Nephron (organoid): Measurements from ENCODE around the gene PPP1CA.
A peak's percentile ranks its signal among the peaks of the same experiment; 100 is the strongest.

Experiments
- H3K27ac Mint-ChIP-seq, 3 experiments: 2 replicates each; pipeline ENCODE4 v1.8.0; 2020; ENCODE audit warnings: mixed read lengths in 3 of 3, mild to moderate bottlenecking in 2 of 3, moderate library complexity in 1 of 3
- H3K27me3 Mint-ChIP-seq: 2 replicates; pipeline ENCODE4 v1.8.0; 2021; ENCODE audit warnings: low read depth, mild to moderate bottlenecking, moderate library complexity, mixed read lengths
- H3K36me3 Mint-ChIP-seq: 2 replicates; pipeline ENCODE4 v1.8.0; 2020; ENCODE audit warnings: low read depth, mixed read lengths
- H3K4me1 Mint-ChIP-seq: 2 replicates; pipeline ENCODE4 v1.8.0; 2020; ENCODE audit warnings: mixed read lengths
- H3K4me3 Mint-ChIP-seq, 3 experiments: 2 replicates each; pipeline ENCODE4 v1.8.0; 2020; ENCODE audit warnings: mild to moderate bottlenecking in 3 of 3, mixed read lengths in 3 of 3, moderate library complexity in 2 of 3
- H3K9me3 Mint-ChIP-seq: 2 replicates; pipeline ENCODE4 v1.8.0; 2020; ENCODE audit warnings: mixed read lengths
- TF ChIP-seq, protein P1 (sequence below), 3 experiments: fragments of 200-600 bp; sonication (generic); IDR thresholded peaks; one replicate each; pipeline ENCODE4 v1.5.0; 2021; ENCODE audit warnings: antibody characterized with exemption in 3 of 3; ENCODE audit not compliant: unreplicated experiment in 3 of 3

The PPP1CA gene

GRCh38 chr11:67418476-67419281 lies 17.0 kb upstream of the PPP1CA start:
- Mint-ChIP-seq H3K9me3 (no peaks in the 10 kb centered on the region), H3K27ac (peak overlapping the region in 1 of 3 experiments; percentile 66), H3K36me3 (no peaks in the 10 kb centered on the region), H3K4me3 (peak overlapping the region in 2 of 3 experiments; percentile 48 to 74), H3K27me3 (peaks cover 33% of the 10 kb centered on the region), H3K4me1 (peaks cover 19% of the 10 kb centered on the region)
- TF ChIP-seq, protein P1, sequence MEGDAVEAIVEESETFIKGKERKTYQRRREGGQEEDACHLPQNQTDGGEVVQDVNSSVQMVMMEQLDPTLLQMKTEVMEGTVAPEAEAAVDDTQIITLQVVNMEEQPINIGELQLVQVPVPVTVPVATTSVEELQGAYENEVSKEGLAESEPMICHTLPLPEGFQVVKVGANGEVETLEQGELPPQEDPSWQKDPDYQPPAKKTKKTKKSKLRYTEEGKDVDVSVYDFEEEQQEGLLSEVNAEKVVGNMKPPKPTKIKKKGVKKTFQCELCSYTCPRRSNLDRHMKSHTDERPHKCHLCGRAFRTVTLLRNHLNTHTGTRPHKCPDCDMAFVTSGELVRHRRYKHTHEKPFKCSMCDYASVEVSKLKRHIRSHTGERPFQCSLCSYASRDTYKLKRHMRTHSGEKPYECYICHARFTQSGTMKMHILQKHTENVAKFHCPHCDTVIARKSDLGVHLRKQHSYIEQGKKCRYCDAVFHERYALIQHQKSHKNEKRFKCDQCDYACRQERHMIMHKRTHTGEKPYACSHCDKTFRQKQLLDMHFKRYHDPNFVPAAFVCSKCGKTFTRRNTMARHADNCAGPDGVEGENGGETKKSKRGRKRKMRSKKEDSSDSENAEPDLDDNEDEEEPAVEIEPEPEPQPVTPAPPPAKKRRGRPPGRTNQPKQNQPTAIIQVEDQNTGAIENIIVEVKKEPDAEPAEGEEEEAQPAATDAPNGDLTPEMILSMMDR (IDR thresholded peaks at IDR 0.05; ENCODE audit: unreplicated experiment in 3 of 3), result no peak

DNA sequence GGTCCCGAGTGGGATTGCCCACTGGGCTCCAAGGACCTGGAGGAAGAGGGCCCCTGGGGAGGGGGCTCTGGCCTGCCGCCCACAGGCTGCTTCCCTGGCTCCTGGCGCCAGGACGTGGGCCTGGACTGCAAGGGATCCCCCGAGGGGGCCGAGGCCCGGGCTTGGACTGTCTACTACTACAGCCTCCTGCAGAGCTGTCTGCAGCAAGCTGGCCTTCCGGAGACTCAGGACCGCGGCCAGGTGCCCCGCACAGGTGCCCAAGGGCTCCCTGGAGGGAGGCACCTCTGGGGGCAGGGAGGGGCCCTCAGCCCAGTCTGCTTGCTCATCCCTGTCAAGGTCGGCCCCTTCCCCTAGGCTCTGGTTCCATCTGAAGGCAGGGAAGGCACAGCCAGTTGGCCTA lies 15.8 kb upstream of the PPP1CA start:
- H3K36me3 Mint-ChIP-seq, result no peaks in the 10 kb centered on the region
- H3K9me3 Mint-ChIP-seq, result no peaks in the 10 kb centered on the region
- H3K4me1 Mint-ChIP-seq, result peaks cover 31% of the 10 kb centered on the region
- H3K4me3 Mint-ChIP-seq, result peak overlapping the region in 2 of 3 experiments; percentile 26 to 74
- H3K27ac Mint-ChIP-seq, result no peak overlapping the region
- TF ChIP-seq, protein P1 (IDR thresholded peaks at IDR 0.05; ENCODE audit: unreplicated experiment in 3 of 3), result no peak
- H3K27me3 Mint-ChIP-seq, result peaks cover 37% of the 10 kb centered on the region

DNA sequence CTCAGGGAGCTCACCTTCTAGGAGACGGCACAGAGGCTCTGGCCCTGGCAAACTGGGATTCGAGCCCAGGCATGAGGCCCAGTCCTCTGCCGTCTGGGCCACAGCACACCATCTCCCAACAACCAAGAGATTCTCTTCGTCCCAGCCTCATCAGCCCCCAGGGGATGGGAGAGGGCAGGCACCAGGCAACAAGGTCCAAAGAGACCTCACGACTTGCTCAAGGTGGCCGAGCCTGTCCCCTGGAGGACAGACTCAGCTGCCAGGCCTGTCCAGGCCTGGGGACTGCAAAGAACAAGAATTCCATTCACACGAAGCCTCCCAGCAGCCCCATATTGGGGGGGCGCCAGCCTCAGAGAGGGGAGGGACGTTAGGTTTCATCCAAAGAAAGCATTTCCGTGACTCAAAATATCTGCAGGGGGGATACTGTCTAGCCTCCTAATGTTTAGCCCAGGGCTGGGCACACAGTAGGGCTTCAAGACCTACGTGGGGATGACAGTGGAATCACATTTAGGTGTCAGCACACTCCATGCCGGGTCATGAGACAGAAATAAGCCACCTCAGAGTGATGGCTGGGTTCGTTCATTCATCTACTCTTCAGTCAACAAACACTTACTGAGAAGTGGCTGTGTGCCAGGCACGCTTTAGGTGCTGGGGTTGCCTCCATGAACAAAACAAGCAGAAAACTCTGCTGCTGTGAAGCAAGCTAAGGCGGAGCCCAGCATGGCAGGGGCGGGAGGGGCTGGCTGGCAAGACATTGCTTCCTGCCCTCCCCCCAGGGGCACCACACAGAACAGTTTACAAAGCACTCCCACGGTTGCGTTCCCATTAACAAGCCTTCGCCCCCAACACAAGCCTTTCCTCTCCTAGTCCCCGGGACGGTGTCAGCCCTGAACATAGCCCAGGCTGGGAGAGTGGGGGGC lies 15.0 kb upstream of the PPP1CA start:
- peaks cover 42% of the 10 kb centered on the region for H3K27me3 Mint-ChIP-seq
- peak overlapping the region; percentile 65 to 81 (median 78) for H3K4me3 Mint-ChIP-seq
- peak overlapping the region; percentile 63 to 89 (median 67) for H3K27ac Mint-ChIP-seq
- H3K9me3 Mint-ChIP-seq, result no peaks in the 10 kb centered on the region
- H3K36me3 Mint-ChIP-seq, result no peaks in the 10 kb centered on the region
- TF ChIP-seq, protein P1 (IDR thresholded peaks at IDR 0.05; ENCODE audit: unreplicated experiment in 3 of 3), result no peak
- peaks cover 32% of the 10 kb centered on the region for H3K4me1 Mint-ChIP-seq

DNA sequence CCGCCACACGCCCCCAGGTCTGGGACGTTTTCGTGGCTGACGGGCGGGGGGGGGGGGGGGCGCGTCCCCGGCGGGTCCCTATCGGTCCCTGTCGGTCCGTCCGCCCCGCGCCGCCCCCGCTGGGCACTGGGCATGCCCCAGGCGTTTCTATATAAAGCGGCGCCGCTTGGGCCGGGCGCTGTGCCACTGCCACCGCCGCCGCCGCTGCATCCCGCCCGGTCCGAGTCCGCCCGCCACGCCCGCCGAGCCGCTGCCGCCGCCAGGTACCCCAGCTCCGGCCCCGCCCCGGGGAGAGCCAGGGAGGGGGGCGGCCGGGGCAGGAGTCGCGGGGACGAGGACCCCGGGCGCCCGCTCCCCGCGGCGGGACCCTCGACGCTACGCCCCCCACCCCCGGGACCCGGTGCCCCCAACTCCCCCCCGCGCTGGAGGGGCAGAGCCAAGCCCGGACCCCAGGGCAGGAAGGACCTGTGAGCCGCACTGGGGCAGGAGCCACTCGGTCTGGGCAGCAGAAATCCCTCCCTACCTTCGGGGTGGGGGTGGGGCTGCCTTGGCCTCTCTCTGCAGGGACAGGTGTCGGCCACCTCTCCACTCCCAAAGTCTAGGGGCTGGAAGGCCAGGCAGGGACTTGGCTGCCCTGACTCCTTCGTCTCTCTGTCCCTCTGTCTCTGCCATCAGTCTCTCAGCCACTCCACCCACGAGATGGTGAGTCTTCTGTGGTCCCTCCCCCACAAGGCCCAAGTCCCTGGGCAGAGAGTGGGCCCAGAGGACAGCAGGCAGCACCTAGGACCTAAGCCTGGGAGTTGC lies 14.0 kb upstream of the PPP1CA start, which contains the start of gene CARNS1:
Gene CARNS1, plus strand, starts transcription at position 178 of the 804 bp plus-strand sequence. Its CDS starts 522 bp downstream, at position 700.
- H3K4me1 Mint-ChIP-seq, result peaks cover 32% of the 10 kb centered on the region
- H3K9me3 Mint-ChIP-seq, result no peaks in the 10 kb centered on the region
- TF ChIP-seq, protein P1 (IDR thresholded peaks at IDR 0.05; ENCODE audit: unreplicated experiment in 3 of 3), result no peak
- H3K36me3 Mint-ChIP-seq, result no peaks in the 10 kb centered on the region
- peak within 1 kb of the TSS; percentile 63 to 89 (median 67) for H3K27ac Mint-ChIP-seq
- peak within 1 kb of the TSS; percentile 65 to 81 (median 78) for H3K4me3 Mint-ChIP-seq
- peaks cover 49% of the 10 kb centered on the region for H3K27me3 Mint-ChIP-seq

DNA sequence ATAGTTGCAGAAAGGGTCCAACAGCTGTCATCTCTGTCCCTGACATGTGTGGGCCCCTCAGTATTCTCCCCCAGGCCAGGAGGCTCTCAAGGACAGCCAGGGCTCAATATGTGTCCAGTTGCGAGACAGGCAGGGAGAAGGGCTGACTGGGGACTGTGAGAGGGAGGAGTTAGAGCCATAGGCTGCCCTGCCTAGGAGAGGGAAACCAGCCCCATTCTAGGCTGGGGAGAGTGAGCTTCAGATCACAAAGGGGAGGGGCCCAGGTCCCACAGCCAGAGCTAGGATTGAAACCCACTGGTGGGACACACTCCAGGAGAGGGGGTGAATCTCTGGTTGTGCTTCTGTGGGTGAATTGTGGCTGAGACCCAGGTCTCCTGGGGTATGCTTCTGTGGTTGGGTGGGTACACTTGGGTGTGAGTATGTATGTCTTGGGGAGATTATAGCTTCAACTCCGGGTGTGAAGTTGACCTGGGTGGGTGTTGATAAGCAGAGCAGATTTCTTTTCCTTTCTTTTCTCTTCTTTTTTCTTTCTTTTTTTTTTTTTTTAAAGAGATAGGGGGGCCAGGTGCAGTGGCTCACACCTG lies 11.7 kb upstream of the PPP1CA start:
- peaks cover 51% of the 10 kb centered on the region for H3K27me3 Mint-ChIP-seq
- H3K27ac Mint-ChIP-seq, result peak overlapping the region in 2 of 3 experiments; percentile 63 to 69
- TF ChIP-seq, protein P1 (IDR thresholded peaks at IDR 0.05; ENCODE audit: unreplicated experiment in 3 of 3), result no peak
- H3K4me3 Mint-ChIP-seq, result peak overlapping the region; percentile 23 to 76 (median 35)
- no peaks in the 10 kb centered on the region for H3K9me3 Mint-ChIP-seq
- H3K4me1 Mint-ChIP-seq, result peaks cover 31% of the 10 kb centered on the region
- no peaks in the 10 kb centered on the region for H3K36me3 Mint-ChIP-seq
